Mesenchymal stem cell (in vitro differentiated cells and primary cell): ENCODE results near the gene BTRC.

Experiments
- DNase-seq: peaks from one replicate; pipeline ENCODE4 v3.0.0-alpha.2; 2013
- H2AFZ ChIP-seq: one replicate; pipeline ENCODE4 v1.6.1; 2013; ENCODE audit warnings: low read depth, mild to moderate bottlenecking, control low read depth, inconsistent platforms, low read length, moderate library complexity
- H2AK5ac ChIP-seq: 2 replicates; pipeline ENCODE4 v1.6.1; 2013; ENCODE audit warnings: low read length, moderate library complexity, mild to moderate bottlenecking, inconsistent platforms; ENCODE audit not compliant: severe bottlenecking
- H2BK120ac ChIP-seq: one replicate; pipeline ENCODE4 v1.6.1; 2013; ENCODE audit warnings: low read depth, mild to moderate bottlenecking, inconsistent platforms, low read length, moderate library complexity
- H2BK12ac ChIP-seq, 2 experiments: one replicate each; pipeline ENCODE4 v1.6.1; 2013; ENCODE audit warnings: inconsistent platforms in 2 of 2, low read length in 2 of 2, mild to moderate bottlenecking in 2 of 2, moderate library complexity in 2 of 2, control low read depth in 1 of 2
- H2BK15ac ChIP-seq: one replicate; pipeline ENCODE4 v1.6.1; 2013; ENCODE audit warnings: mild to moderate bottlenecking, low read depth, inconsistent platforms; ENCODE audit not compliant: poor library complexity, severe bottlenecking
- H2BK5ac ChIP-seq: 2 replicates; pipeline ENCODE4 v1.6.1; 2013; ENCODE audit warnings: low read depth, mild to moderate bottlenecking, low read length, control low read depth, inconsistent platforms; ENCODE audit not compliant: poor library complexity, severe bottlenecking
- H3K14ac ChIP-seq, 2 experiments: one replicate each; pipeline ENCODE4 v1.6.1; 2013; ENCODE audit warnings: inconsistent platforms in 2 of 2, low read length in 2 of 2, control low read depth in 1 of 2, mild to moderate bottlenecking in 1 of 2, moderate library complexity in 1 of 2
- H3K18ac ChIP-seq, 2 experiments: one replicate each; pipeline ENCODE4 v1.6.1; 2013; ENCODE audit warnings: inconsistent platforms in 2 of 2, low read length in 2 of 2, control low read depth in 1 of 2, low read depth in 1 of 2, mild to moderate bottlenecking in 1 of 2
- H3K23ac ChIP-seq, 2 experiments: one replicate each; pipeline ENCODE4 v1.6.1; 2013; ENCODE audit warnings: inconsistent platforms in 2 of 2, low read length in 2 of 2, mild to moderate bottlenecking in 2 of 2, moderate library complexity in 2 of 2, control low read depth in 1 of 2
- H3K27ac ChIP-seq: 2 replicates; pipeline ENCODE4 v1.5.1; 2013; ENCODE audit warnings: mild to moderate bottlenecking, moderate library complexity, low read length, control low read depth, inconsistent platforms; ENCODE audit not compliant: poor library complexity, severe bottlenecking
- H3K27me3 ChIP-seq, 2 experiments: 2 replicates each; pipeline versions ENCODE4 v1.6.1 to v1.7.0; 2013; ENCODE audit warnings: low read length in 2 of 2, mild to moderate bottlenecking in 2 of 2, moderate library complexity in 2 of 2, control low read depth in 1 of 2, inconsistent platforms in 1 of 2; ENCODE audit not compliant: control insufficient read depth in 1 of 2, insufficient read depth in 1 of 2
- H3K36me3 ChIP-seq, 2 experiments: 2 replicates each; pipeline versions ENCODE4 v1.6.1 to v1.7.0; 2013; ENCODE audit warnings: low read length in 2 of 2, control low read depth in 1 of 2, inconsistent platforms in 1 of 2, low read depth in 1 of 2, mild to moderate bottlenecking in 1 of 2; ENCODE audit not compliant: insufficient read depth in 2 of 2, control insufficient read depth in 1 of 2
- H3K4ac ChIP-seq, 2 experiments: one replicate each; pipeline ENCODE4 v1.6.1; 2013; ENCODE audit warnings: inconsistent platforms in 2 of 2, low read length in 2 of 2, mild to moderate bottlenecking in 2 of 2, moderate library complexity in 2 of 2, control low read depth in 1 of 2, low read depth in 1 of 2
- H3K4me1 ChIP-seq: 2 replicates; pipeline ENCODE4 v1.6.1; 2013; ENCODE audit warnings: low read depth, low read length, control low read depth; ENCODE audit not compliant: control insufficient read depth, insufficient read depth
- H3K4me2 ChIP-seq: 2 replicates; pipeline ENCODE4 v1.6.1; 2013; ENCODE audit warnings: low read length, mild to moderate bottlenecking, inconsistent platforms; ENCODE audit not compliant: poor library complexity, severe bottlenecking
- H3K4me3 ChIP-seq, 2 experiments: 2 replicates each; pipeline versions ENCODE4 v1.5.1 to v1.7.0; 2013; ENCODE audit warnings: low read length in 2 of 2, mild to moderate bottlenecking in 2 of 2, control low read depth in 1 of 2, low read depth in 1 of 2; ENCODE audit not compliant: insufficient read depth in 1 of 2
- H3K79me1 ChIP-seq: replicated peaks from 2 replicates; pipeline ENCODE4 v1.6.1; 2013; ENCODE audit warnings: mild to moderate bottlenecking, control low read depth, low read length, inconsistent platforms; ENCODE audit not compliant: poor library complexity, severe bottlenecking
- H3K9ac ChIP-seq: 2 replicates; pipeline ENCODE4 v1.7.0; 2013; ENCODE audit warnings: mild to moderate bottlenecking, low read length, moderate library complexity
- H3K9me3 ChIP-seq: 2 replicates; pipeline ENCODE4 v1.7.0; 2013; ENCODE audit warnings: mild to moderate bottlenecking, low read length; ENCODE audit not compliant: control insufficient read depth
- H4K8ac ChIP-seq: one replicate; pipeline ENCODE4 v1.6.1; 2013; ENCODE audit warnings: inconsistent platforms, mild to moderate bottlenecking, low read length, moderate library complexity
- H4K91ac ChIP-seq: one replicate; pipeline ENCODE4 v1.6.1; 2013; ENCODE audit warnings: mild to moderate bottlenecking, low read length, inconsistent platforms
- WGBS: methylation state at CpG from one replicate; pipeline ENCODE4 v1.1.7; 2013; ENCODE audit warnings: mixed read lengths; 5-methylcytosine and 5-hydroxymethylcytosine counted together

BTRC gene

DNA sequence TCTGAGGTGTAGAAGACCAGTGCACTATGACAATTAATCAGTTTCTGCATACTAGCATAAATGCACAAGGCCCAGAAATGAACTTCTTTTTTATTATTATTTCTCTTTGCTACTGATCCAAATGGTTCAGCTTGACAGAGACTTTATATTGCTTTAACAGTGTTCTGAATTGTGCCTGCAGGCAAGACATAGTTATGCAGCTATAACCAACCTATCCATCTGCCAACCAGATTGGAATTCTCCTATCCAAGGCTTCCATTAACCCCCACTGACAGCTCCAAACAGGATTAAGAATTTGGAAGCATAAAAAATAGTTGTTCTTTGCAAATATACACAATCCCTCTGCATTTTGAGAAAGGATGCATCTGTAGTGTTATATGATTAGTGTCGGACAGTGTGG lies 98.2 kb downstream of the BTRC start:
- no peak overlapping the region for H4K8ac ChIP-seq
- H3K14ac ChIP-seq = no peak overlapping the region
- WGBS = 98% methylated on average over 1 of the region's 1 CpG
- H3K4me3 ChIP-seq = no peak overlapping the region
- no peak overlapping the region for H2BK15ac ChIP-seq
- no peak overlapping the region for H3K4ac ChIP-seq
- H2AK5ac ChIP-seq = no peak overlapping the region
- no peak overlapping the region for H3K18ac ChIP-seq
- H4K91ac ChIP-seq = no peak overlapping the region
- no peak for DNase-seq
- H3K79me1 ChIP-seq = peaks cover 10% of the 10 kb centered on the region
- H3K9ac ChIP-seq = no peak overlapping the region
- H3K27me3 ChIP-seq = no peaks in the 10 kb centered on the region
- H2BK120ac ChIP-seq = no peak overlapping the region
- no peaks in the 10 kb centered on the region for H3K4me1 ChIP-seq
- no peak overlapping the region for H2AFZ ChIP-seq
- no peak overlapping the region for H3K27ac ChIP-seq
- no peak overlapping the region for H2BK12ac ChIP-seq
- no peak overlapping the region for H3K4me2 ChIP-seq
- H3K9me3 ChIP-seq = no peaks in the 10 kb centered on the region
- H3K23ac ChIP-seq = no peak overlapping the region
- no peak overlapping the region for H2BK5ac ChIP-seq
- no peaks in the 10 kb centered on the region for H3K36me3 ChIP-seq

DNA sequence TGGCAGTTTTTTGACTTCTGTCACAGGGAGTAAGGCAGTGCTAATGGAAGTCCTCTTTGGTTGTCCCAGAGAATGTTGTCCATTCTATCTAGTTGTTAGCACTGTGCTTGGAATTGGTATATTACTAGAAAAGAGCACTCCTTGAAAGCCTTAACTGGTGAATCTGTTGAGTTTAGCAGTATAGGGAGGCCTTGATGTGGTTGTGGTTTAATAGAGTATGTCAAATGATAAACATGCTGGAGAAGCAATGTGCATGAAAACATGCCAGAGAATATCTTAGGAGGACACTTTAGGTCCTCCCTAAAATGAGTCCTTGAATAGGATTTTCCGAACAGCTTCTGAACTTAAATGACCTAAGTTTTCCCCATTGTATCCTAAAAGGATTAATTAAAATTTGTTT lies 98.6 kb downstream of the BTRC start:
- H4K91ac ChIP-seq = no peak overlapping the region
- no CpG with 5 or more reads among the region's 1 CpG for WGBS
- H3K9ac ChIP-seq = no peak overlapping the region
- no peak overlapping the region for H3K18ac ChIP-seq
- no peaks in the 10 kb centered on the region for H3K4me1 ChIP-seq
- no peaks in the 10 kb centered on the region for H3K27me3 ChIP-seq
- H3K4me2 ChIP-seq = no peak overlapping the region
- H3K79me1 ChIP-seq = peaks cover 11% of the 10 kb centered on the region
- no peak overlapping the region for H2BK12ac ChIP-seq
- no peak overlapping the region for H3K23ac ChIP-seq
- no peak overlapping the region for H3K4me3 ChIP-seq
- H2BK120ac ChIP-seq = no peak overlapping the region
- H3K4ac ChIP-seq = no peak overlapping the region
- H3K14ac ChIP-seq = no peak overlapping the region
- H2BK15ac ChIP-seq = no peak overlapping the region
- no peaks in the 10 kb centered on the region for H3K9me3 ChIP-seq
- no peak overlapping the region for H3K27ac ChIP-seq
- no peak overlapping the region for H2BK5ac ChIP-seq
- H2AK5ac ChIP-seq = no peak overlapping the region
- no peak for DNase-seq
- H3K36me3 ChIP-seq = no peaks in the 10 kb centered on the region
- H4K8ac ChIP-seq = no peak overlapping the region
- no peak overlapping the region for H2AFZ ChIP-seq

DNA sequence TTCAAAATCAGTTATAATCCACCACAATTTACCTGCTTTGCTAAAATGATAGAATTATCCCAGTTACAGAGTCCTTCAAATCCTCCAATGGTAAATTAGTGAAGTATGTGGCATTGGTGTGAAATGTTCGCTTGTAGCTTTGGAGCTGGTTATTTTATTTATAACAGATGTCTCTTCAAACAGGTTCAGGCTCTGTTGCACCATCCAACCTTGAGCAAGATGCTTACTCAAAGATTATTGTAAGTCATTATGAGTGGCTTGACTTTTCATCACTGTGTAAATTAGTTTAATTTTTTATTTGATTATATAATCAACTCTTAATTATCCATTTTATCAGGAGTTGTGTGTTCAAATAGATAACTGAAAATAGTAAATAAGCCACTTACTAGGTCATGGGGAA lies 99.4 kb downstream of the BTRC start:
- Histone ChIP-seq H2AFZ (no peak overlapping the region), H3K18ac (no peak overlapping the region), H4K8ac (no peak overlapping the region), H3K27ac (no peak overlapping the region), H2BK5ac (no peak overlapping the region), H3K79me1 (peaks cover 11% of the 10 kb centered on the region), H2BK120ac (no peak overlapping the region), H3K23ac (no peak overlapping the region), H3K4me3 (no peak overlapping the region), H2AK5ac (no peak overlapping the region), H4K91ac (no peak overlapping the region), H2BK12ac (no peak overlapping the region), H3K9me3 (no peaks in the 10 kb centered on the region), H3K14ac (no peak overlapping the region), H3K4me1 (no peaks in the 10 kb centered on the region), H2BK15ac (no peak overlapping the region), H3K9ac (no peak overlapping the region), H3K36me3 (no peaks in the 10 kb centered on the region), H3K27me3 (no peaks in the 10 kb centered on the region), H3K4ac (no peak overlapping the region), H3K4me2 (no peak overlapping the region)
- DNase-seq = peak; percentile 14
- WGBS = no CpG with 5 or more reads among the region's 1 CpG

DNA sequence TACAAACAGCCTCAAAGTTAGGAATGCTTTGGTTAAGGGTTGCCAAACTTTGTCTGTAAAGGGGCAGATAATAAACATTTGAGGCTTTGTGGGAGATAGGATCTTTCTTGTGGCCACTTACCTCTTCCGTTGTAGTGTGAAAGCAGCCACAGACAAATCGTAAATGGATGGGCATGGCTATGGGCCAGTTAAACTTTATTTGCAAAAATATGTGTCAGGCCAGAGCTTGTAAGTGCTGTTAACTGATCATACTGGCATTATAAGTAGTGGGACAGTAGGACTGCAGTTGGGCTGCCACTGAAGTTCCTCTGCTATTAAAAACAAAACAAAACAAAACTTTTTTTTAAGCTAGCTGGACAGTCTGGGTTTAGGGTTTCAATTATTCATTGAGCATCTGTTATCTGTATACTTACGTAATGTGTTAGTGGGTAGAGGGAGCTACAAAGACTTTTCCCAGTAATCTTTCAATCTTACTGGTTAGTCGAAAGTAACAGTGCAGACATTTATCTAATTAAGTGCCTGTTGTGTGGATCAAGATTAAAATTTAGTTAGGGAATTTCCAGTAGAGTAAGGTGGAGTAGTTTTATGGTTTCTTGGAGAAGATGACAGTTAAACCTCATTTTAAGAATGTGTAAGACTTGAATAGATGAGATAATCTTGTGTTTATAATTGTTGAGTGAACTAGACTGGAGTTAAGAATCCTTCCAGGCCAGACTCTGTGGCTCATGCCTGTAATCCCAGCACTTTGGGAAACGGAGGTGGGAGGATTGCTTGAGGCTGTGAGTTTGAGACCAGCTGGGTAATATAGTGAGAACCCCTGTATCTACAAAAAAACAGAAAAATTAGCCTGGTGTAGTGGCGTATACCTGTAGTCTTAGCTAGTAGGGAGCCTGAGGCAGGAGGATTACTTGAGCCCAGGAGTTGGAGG lies 100.1 kb downstream of the BTRC start:
- H2BK12ac ChIP-seq = no peak overlapping the region
- no peak overlapping the region for H3K4ac ChIP-seq
- H3K9ac ChIP-seq = no peak overlapping the region
- H2AFZ ChIP-seq = no peak overlapping the region
- 30% methylated on average over 5 of the region's 6 CpGs for WGBS
- no peak overlapping the region for H3K14ac ChIP-seq
- DNase-seq = peak; percentile 65
- no peaks in the 10 kb centered on the region for H3K36me3 ChIP-seq
- no peak overlapping the region for H4K91ac ChIP-seq
- H3K23ac ChIP-seq = no peak overlapping the region
- H3K18ac ChIP-seq = no peak overlapping the region
- H2BK15ac ChIP-seq = no peak overlapping the region
- H3K79me1 ChIP-seq = peaks cover 14% of the 10 kb centered on the region
- no peak overlapping the region for H4K8ac ChIP-seq
- no peak overlapping the region for H3K4me3 ChIP-seq
- H3K4me1 ChIP-seq = no peaks in the 10 kb centered on the region
- H2BK120ac ChIP-seq = no peak overlapping the region
- no peak overlapping the region for H2AK5ac ChIP-seq
- no peaks in the 10 kb centered on the region for H3K27me3 ChIP-seq
- H2BK5ac ChIP-seq = no peak overlapping the region
- H3K9me3 ChIP-seq = no peaks in the 10 kb centered on the region
- H3K27ac ChIP-seq = no peak overlapping the region
- no peak overlapping the region for H3K4me2 ChIP-seq
